ENCODE data around the gene TSEN15.

Gene TSEN15

DNA sequence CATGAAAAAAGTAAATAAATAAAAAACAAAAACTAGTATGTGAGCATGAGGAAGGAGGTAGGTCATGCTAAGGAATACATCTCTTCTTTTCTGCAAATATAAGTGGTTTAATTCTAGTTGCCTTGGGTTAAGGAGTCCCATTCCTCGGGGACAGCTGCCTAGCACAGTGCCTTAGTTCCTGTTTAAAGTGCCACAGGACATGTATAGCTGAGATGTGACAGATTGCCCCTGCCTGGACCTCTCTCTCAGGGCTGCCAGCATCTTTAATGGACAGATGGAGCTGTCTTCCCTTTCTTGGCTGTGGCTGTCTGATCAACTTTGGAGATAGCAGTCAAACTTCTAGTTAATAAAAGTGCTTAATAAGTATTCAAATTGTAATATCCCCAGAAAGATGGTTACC is 50.0 kb downstream of the TSEN15 start:
- no peak for DNase-seq (ENCODE audit: low read depth in 2 of 2)

DNA sequence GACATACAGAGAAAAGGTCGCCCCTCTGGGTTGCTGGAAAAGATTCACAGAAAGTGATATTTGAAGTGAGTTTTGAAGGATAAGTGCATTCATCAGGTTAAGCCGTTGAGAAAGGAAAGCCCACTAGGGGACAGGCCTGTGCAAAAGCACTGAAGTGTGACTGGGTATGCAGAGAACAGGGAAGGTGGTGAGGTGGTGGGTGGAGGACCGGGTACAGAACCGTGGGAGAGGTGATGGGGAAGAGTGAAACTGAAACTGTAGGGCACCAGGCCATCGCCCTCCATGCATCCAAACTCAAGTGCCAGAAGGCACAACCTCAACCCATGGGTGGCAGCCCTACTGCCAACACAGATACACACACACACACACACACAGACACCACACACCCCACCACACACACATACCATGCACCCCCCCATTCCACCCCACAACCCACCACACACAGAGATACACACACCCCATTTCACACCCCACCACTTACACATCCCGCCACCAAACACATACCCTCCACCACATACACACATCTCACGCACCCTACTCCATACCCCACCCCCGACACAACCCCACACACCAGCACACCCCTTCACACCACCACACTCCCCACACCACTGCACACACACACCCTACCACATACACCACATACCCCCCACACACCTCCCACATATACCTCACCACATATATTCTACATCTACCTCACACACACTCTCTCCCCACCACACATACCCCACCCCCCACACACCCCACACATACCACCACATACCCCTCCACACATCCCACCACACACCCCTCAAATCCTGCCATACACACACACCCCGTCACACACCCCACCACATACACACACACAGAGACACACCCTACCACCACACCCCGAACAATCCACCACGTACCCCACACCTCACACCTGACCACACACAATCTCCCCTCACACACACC is 59.0 kb downstream of the TSEN15 start:
- DNase-seq (ENCODE audit: low read depth in 2 of 2), result no peak

DNA sequence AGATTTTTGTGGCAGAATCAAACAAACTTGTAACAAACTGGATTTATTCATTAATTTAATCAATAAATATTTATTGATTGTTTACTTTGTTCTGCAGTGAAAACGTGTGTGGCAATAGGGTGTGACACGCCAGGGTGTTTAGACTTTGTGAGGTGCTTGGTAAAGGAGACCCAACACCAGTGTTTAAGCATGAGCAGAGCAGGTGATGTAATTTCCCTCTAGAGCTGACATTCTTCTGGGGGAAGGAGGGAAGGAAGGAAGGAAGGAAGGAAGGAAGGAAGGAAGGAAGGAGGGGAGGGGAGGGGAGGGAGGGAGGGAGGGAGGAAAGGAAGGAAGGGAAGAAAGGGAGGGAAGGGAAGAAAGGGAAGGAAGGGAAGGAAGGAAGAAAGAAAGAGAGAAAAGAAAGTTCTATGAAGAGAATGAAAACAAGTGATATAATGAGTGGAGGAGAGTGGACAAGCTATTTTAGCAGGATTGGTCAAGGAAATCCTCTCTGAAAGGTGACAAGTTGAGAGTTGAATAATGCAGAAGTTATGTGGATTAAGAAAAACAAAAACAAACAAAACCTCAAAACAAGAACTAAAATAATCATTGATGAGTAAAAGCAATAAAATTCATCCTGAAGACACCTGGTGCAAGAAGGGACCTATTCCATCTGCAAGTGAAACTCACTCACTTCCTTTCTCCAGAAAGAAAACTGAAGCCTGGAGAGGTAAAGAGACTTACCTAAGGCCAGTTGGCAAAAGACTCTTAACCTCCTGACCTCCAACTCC is 60.8 kb downstream of the TSEN15 start:
- DNase-seq (ENCODE audit: low read depth in 2 of 2), result no peak

GRCh38 chr1:184113251-184113650 is 61.7 kb downstream of the TSEN15 start:
- DNase-seq (ENCODE audit: low read depth in 2 of 2), result no peak

DNA sequence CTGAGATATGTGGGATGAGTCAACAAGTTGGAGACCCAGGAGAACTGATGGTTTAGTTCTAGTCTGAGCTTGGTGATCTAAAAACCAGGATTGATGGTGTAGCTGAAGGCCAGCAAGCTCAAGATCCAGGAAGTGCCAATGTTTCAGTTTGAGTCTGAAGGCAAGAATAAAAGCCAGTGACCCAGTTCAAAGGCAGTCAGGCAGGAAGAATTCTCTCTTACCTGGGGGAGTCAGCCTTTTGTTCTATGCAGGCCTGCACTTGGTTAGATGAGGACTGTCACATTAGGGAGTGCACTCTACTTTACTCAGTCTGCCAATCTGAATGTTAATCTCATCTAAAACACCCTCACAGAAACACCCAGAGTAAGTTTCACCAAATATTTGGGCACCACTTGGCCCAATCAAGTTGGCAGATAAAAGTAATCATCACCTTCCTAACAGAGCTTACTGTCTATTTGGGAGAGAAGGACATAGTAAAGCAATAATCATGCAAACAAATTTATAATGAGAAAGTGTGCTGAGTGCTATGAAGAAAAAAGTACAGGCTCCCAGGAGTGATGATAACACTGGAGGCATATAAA is 63.4 kb downstream of the TSEN15 start:
- DNase-seq (ENCODE audit: low read depth in 2 of 2), result no peak

- no peak for DNase-seq (ENCODE audit: low read depth in 2 of 2)
These were observed 64.8 kb downstream of the TSEN15 start for GRCh38 chr1:184116287-184116686.

DNA sequence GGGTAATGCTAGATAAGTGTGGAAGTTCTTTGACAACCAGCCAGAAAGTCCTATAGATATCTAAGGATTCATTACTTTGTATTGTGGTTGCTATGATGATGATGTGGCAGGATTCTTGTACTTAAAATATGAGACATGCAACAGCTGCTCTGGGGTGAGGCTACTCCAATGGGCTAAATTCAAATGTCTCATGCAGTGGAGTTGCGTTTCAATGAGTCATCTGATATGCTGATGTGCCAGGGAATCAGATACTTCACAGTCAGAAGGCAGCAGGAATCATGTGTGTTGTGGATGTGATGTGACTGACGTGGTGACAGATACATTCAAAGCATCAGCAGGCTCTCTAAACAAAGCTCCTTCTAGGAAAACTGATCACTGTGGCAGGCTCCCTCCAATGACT is 66.5 kb downstream of the TSEN15 start:
- DNase-seq (ENCODE audit: low read depth in 2 of 2), result no peak
